ENCODE measurements around the gene ARSB. TPM values are rescaled to one million over a fixed set of nuclear protein-coding genes. Genes with fewer than 3 reads are reported as not detected.

The ARSB gene
- total RNA-seq, 4 donors from 2014 or later, result 4.2 to 10.7 (median 7.3) TPM

DNA sequence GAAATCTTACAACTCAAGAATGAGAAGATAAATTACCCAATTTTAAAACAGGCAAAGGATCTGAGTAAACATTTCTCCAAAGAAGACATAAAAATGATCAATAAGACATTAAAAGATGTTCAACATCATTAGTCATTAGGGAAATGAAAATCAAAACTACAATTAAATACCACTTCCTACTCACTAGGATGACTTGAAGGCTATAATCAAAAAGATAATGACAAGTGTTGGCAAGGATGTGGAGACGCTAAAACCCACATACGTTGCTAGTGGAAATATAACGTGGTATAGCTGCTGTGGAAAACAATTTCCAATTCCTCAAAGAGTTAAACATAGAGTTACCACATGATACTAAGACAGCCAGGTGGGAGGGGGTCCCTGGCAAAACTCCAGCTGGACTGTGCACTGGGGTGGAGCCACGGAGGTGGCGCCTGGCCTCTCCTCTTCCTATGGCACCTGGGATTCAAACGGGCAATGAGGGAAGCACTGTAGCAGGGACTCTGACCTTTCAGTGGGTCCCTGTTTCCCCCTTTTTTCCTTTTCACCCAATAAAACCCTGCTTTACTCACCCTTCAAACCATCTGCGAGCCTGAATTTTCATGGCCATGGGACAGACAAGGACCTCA, 5.9 kb downstream of the ARSB start:
- H3K4me3 ChIP-seq, result no peak overlapping the region
- TF ChIP-seq POLR2A (IDR thresholded peaks at IDR 0.05), result no peak
- TF ChIP-seq, protein P1, sequence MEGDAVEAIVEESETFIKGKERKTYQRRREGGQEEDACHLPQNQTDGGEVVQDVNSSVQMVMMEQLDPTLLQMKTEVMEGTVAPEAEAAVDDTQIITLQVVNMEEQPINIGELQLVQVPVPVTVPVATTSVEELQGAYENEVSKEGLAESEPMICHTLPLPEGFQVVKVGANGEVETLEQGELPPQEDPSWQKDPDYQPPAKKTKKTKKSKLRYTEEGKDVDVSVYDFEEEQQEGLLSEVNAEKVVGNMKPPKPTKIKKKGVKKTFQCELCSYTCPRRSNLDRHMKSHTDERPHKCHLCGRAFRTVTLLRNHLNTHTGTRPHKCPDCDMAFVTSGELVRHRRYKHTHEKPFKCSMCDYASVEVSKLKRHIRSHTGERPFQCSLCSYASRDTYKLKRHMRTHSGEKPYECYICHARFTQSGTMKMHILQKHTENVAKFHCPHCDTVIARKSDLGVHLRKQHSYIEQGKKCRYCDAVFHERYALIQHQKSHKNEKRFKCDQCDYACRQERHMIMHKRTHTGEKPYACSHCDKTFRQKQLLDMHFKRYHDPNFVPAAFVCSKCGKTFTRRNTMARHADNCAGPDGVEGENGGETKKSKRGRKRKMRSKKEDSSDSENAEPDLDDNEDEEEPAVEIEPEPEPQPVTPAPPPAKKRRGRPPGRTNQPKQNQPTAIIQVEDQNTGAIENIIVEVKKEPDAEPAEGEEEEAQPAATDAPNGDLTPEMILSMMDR (IDR thresholded peaks at IDR 0.05), result no peak
- peaks cover 0 to 12% (median 0%) of the 10 kb centered on the region in 4 donors for H3K4me1 ChIP-seq
- DNase-seq, result no peak
- H3K9me3 ChIP-seq, result no peaks in the 10 kb centered on the region
- no peaks in the 10 kb centered on the region for H3K27me3 ChIP-seq
- no peak overlapping the region for H3K27ac ChIP-seq
- H3K36me3 ChIP-seq, result no peaks in the 10 kb centered on the region

DNA sequence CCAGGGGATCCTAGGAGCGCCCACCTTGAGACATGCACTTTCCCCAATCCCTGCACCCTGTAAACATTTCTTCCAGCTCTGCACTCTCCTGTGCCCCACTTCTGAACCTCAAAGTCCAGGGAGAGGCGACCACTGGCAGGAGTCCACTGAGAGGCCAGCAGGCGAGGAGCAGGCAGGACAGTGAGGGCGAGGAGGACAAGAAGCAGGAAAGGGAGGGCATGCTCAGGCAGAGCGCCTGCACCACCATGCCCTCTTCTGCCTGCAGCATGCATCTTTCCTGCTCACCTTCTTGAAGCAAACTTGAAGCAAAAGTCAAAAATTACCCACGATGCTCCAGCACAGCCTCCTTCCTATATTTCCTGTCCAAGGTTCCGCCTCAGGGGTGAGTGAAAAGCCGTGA, 10.1 kb downstream of the ARSB start:
- Histone ChIP-seq H3K27me3 (no peaks in the 10 kb centered on the region), H3K9me3 (no peaks in the 10 kb centered on the region), H3K4me3 (no peak overlapping the region), H3K27ac (no peak overlapping the region), H3K36me3 (no peaks in the 10 kb centered on the region), H3K4me1 (peaks cover 0 to 29% (median 0%) of the 10 kb centered on the region in 4 donors)
- TF ChIP-seq, protein P1 (IDR thresholded peaks at IDR 0.05), result no peak
- no peak for TF ChIP-seq POLR2A (IDR thresholded peaks at IDR 0.05)
- no peak for DNase-seq

DNA sequence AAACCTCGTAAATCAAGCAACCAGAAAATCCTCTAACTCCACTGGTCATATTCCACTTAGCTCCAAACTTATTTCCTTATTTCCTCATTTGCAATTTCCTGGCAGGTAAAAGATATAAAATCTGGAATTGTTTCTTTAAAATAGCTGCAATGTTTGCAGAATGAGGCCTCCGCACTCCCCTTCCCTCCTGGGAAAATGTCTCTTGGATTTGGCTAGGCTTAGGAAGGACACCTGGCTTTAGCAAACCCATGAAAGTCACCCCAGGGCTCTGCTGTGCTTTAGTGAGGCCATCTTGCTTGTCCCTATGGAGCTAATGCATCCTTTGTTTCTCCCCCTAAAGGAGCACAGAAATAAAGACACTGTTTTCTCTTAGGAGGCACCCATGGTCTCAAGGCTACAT, 10.5 kb downstream of the ARSB start:
- DNase-seq, result no peak
- no peaks in the 10 kb centered on the region for H3K27me3 ChIP-seq
- no peaks in the 10 kb centered on the region for H3K36me3 ChIP-seq
- no peak overlapping the region for H3K27ac ChIP-seq
- peaks cover 0 to 29% (median 0%) of the 10 kb centered on the region in 4 donors for H3K4me1 ChIP-seq
- no peaks in the 10 kb centered on the region for H3K9me3 ChIP-seq
- TF ChIP-seq, protein P1 (IDR thresholded peaks at IDR 0.05), result no peak
- no peak for TF ChIP-seq POLR2A (IDR thresholded peaks at IDR 0.05)
- no peak overlapping the region for H3K4me3 ChIP-seq

DNA sequence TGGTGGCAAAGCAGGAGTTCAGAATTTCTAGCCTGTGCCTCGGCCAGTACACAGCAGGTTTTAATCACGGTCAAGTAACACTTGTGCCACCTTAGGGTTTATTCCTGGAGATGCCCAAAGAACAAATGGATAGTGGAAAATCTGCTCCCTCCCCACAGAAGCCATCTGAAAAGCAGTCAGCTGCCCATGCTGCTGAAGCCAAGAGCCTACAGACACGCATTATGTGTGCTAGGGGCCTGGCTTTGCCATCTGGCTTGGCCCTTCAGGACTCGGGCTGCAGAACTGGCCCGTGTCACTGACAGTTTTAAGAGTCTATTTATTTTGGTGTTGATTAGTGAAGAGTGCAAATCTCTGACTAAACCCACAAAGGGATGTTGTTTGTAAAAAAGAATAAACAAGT, 11.1 kb downstream of the ARSB start:
- no peak for DNase-seq
- peaks cover 0 to 29% (median 0%) of the 10 kb centered on the region in 4 donors for H3K4me1 ChIP-seq
- no peak overlapping the region for H3K27ac ChIP-seq
- no peak for TF ChIP-seq POLR2A (IDR thresholded peaks at IDR 0.05)
- TF ChIP-seq, protein P1 (IDR thresholded peaks at IDR 0.05), result no peak
- H3K27me3 ChIP-seq, result no peaks in the 10 kb centered on the region
- no peaks in the 10 kb centered on the region for H3K9me3 ChIP-seq
- no peak overlapping the region for H3K4me3 ChIP-seq
- no peaks in the 10 kb centered on the region for H3K36me3 ChIP-seq

DNA sequence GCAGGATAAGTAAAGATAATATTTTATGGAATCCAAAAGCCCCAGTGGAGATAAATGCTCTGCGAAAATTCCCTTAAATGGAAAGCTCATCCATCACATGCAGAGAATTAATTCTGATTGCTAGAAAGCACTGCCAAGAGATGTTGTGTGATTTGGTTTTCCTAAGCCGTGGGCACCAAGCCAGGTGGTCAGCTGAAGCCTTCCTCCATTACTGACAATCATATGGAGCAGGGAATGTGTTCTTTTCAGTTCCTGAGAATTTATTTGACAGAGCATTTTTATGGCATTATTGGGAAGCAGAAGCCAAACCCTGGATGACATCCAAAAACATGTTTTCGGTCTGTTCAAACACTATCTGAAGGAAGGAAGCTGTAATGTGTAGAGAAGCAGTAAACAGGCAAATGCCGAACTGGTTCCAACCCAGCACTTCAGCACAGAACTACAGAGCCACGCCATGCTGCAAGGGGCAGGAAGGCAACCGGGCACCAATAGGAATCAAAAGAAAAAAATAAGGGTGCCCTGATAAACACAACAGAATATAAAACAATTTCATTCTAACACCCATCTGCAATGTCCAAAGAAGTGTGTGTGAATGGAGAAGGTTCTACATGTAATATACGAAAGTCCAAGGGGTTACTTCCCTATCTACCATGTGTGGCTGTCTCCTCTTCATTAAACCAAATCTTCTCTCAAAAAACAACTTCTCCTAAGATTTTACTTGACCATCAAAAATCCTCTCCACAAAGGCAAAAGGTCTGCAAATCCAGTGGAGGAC, 12.3 kb downstream of the ARSB start:
- no peak overlapping the region for H3K4me3 ChIP-seq
- H3K4me1 ChIP-seq, result peaks cover 0 to 35% (median 0%) of the 10 kb centered on the region in 4 donors
- no peak for DNase-seq
- H3K9me3 ChIP-seq, result no peaks in the 10 kb centered on the region
- H3K36me3 ChIP-seq, result no peaks in the 10 kb centered on the region
- H3K27me3 ChIP-seq, result no peaks in the 10 kb centered on the region
- no peak for TF ChIP-seq POLR2A (IDR thresholded peaks at IDR 0.05)
- peak overlapping the region in 1 of 4 donors; percentile 19 for H3K27ac ChIP-seq

DNA sequence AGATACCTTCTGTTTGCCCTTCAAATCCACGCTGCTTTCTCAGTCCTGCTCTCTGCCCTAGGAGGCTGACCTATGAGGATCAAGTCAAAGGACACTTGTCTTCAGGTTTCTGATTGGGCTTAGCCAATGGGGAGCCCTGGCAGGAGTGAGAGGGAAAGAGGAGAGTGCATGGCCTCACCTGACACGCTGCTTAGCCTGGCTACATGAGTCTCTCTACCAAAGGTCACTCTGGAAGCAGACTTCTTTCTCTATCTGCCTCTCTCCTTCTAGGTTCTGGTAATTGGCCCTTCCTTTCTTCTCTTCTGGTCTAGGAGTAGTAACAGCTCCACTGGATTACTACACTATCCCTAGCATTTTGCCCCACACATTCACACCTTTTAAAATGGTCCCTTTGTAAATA, 13.1 kb downstream of the ARSB start:
- no peak for DNase-seq
- H3K4me3 ChIP-seq, result no peak overlapping the region
- TF ChIP-seq POLR2A (IDR thresholded peaks at IDR 0.05), result no peak
- TF ChIP-seq, protein P1 (IDR thresholded peaks at IDR 0.05), result no peak
- no peaks in the 10 kb centered on the region for H3K36me3 ChIP-seq
- H3K27me3 ChIP-seq, result no peaks in the 10 kb centered on the region
- peak overlapping the region in 1 of 4 donors; percentile 19 for H3K27ac ChIP-seq
- peaks cover 0 to 35% (median 0%) of the 10 kb centered on the region in 4 donors for H3K4me1 ChIP-seq
- H3K9me3 ChIP-seq, result no peaks in the 10 kb centered on the region
